Erythroblast (primary cell): ENCODE results near the gene AP3S1.

Source experiments
- GATA1 ChIP-seq: IDR thresholded peaks from 2 replicates; pipeline ENCODE4 v1.6.1; 2011; ENCODE audit warnings: low read depth, mild to moderate bottlenecking, control low read depth, low read length, moderate library complexity
- POLR2A ChIP-seq: IDR thresholded peaks from 2 replicates; pipeline ENCODE4 v1.6.1; 2011; ENCODE audit warnings: mild to moderate bottlenecking, low read length

- TF ChIP-seq POLR2A, result no peak
- TF ChIP-seq GATA1, result no peak
These were observed 102.8 kb downstream of the AP3S1 start for GRCh38 chr5:115944501-115944900.
